Peyer's patch (tissue), 4 donors: ENCODE data around the gene STMND1. TPM values are rescaled to one million over a fixed set of nuclear protein-coding genes. Genes with fewer than 3 reads are reported as not detected.

Experiments
- DNase-seq, 3 donors: peaks; one replicate each; pipeline ENCODE4 v3.0.0-alpha.2; 2017 to 2019
- H3K27ac ChIP-seq, 4 donors: fragments of 200-600 bp; sonication (generic); one replicate each; pipeline ENCODE4 v1.5.1; 2016 to 2019
- H3K27me3 ChIP-seq, 2 donors: fragments of 200-600 bp; sonication (generic); one replicate each; pipeline ENCODE4 v1.5.1; 2019
- H3K36me3 ChIP-seq, 3 donors: fragments of 200-600 bp; sonication (generic); one replicate each; pipeline ENCODE4 v1.5.1; 2016 to 2019
- H3K4me1 ChIP-seq, 4 donors: fragments of 200-600 bp; sonication (generic); one replicate each; pipeline ENCODE4 v1.5.1; 2016 to 2019
- H3K4me3 ChIP-seq, 4 donors: fragments of 200-600 bp; sonication (generic); 1 replicate in 3 of 4; 2 replicates in 1 of 4; pipeline ENCODE4 v1.5.1; 2016 to 2019; ENCODE audit warnings: mild to moderate bottlenecking in 1 of 4
- H3K9me3 ChIP-seq, 4 donors: fragments of 200-600 bp; sonication (generic); one replicate each; pipeline ENCODE4 v1.5.1; 2016 to 2019; ENCODE audit warnings: mild to moderate bottlenecking in 1 of 4
- POLR2A ChIP-seq, 2 donors: fragments of 450-650 bp; IDR thresholded peaks; one replicate each; pipeline ENCODE4 v1.5.1; 2017; ENCODE audit warnings: antibody characterized with exemption in 2 of 2, mild to moderate bottlenecking in 2 of 2, moderate library complexity in 2 of 2
- total RNA-seq, 4 donors: library from RNA; depleted of rRNA; stranded (reverse); fragments of >200 nt; gene quantifications; one replicate each; pipeline ENCODE4 v1.1.0, GENCODE V29; 2016
- TF ChIP-seq, protein P1 (sequence below), 6 experiments: fragments of 450-650 bp in 4 of 6; fragments of 200-600 bp in 2 of 6; sonication (generic) in 1 of 6; IDR thresholded peaks; one replicate each; pipeline ENCODE4 v1.5.1; 2017 to 2019; ENCODE audit warnings: antibody characterized with exemption in 6 of 6, mild to moderate bottlenecking in 3 of 6, moderate library complexity in 1 of 6

Gene STMND1
- total RNA-seq, 4 donors from 2014 or later, result not detected

- no peak for DNase-seq
- Histone ChIP-seq H3K36me3 (no peaks in the 10 kb centered on the region), H3K27ac (no peak overlapping the region), H3K4me1 (no peaks in the 10 kb centered on the region), H3K4me3 (no peak overlapping the region), H3K9me3 (peaks cover 0 to 2% (median 0%) of the 10 kb centered on the region in 4 donors), H3K27me3 (no peaks in the 10 kb centered on the region)
- TF ChIP-seq, protein P1, sequence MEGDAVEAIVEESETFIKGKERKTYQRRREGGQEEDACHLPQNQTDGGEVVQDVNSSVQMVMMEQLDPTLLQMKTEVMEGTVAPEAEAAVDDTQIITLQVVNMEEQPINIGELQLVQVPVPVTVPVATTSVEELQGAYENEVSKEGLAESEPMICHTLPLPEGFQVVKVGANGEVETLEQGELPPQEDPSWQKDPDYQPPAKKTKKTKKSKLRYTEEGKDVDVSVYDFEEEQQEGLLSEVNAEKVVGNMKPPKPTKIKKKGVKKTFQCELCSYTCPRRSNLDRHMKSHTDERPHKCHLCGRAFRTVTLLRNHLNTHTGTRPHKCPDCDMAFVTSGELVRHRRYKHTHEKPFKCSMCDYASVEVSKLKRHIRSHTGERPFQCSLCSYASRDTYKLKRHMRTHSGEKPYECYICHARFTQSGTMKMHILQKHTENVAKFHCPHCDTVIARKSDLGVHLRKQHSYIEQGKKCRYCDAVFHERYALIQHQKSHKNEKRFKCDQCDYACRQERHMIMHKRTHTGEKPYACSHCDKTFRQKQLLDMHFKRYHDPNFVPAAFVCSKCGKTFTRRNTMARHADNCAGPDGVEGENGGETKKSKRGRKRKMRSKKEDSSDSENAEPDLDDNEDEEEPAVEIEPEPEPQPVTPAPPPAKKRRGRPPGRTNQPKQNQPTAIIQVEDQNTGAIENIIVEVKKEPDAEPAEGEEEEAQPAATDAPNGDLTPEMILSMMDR (IDR thresholded peaks at IDR 0.05), result no peak
- TF ChIP-seq POLR2A (IDR thresholded peaks at IDR 0.05), result no peak
Measured at GRCh38 chr6:17132967-17133366, 31.1 kb downstream of the STMND1 start.

DNA sequence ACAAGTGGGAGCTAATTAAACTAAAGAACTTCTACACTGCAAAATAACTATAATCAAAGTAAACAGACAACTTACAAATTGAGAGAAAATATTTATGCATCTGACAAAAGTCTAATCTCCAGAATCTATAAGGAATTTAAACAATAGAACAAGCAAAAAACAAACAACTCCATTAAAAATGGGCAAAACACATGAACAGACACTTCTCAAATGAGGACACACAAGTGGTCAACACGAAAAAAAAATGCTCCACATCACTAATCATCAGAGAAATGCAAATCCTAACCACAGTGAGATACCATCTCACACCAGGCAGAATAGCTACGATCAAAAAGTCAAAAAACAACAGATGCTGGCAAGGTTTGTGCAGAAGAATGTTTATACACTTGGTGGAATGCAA is 36.2 kb downstream of the STMND1 start:
- H3K4me1 ChIP-seq, result no peaks in the 10 kb centered on the region
- TF ChIP-seq POLR2A (IDR thresholded peaks at IDR 0.05), result no peak
- TF ChIP-seq, protein P1 (IDR thresholded peaks at IDR 0.05), result no peak
- H3K9me3 ChIP-seq, result peaks cover 0 to 6% (median 0%) of the 10 kb centered on the region in 4 donors
- no peak for DNase-seq
- H3K36me3 ChIP-seq, result no peaks in the 10 kb centered on the region
- no peak overlapping the region for H3K4me3 ChIP-seq
- H3K27me3 ChIP-seq, result no peaks in the 10 kb centered on the region
- H3K27ac ChIP-seq, result no peak overlapping the region

DNA sequence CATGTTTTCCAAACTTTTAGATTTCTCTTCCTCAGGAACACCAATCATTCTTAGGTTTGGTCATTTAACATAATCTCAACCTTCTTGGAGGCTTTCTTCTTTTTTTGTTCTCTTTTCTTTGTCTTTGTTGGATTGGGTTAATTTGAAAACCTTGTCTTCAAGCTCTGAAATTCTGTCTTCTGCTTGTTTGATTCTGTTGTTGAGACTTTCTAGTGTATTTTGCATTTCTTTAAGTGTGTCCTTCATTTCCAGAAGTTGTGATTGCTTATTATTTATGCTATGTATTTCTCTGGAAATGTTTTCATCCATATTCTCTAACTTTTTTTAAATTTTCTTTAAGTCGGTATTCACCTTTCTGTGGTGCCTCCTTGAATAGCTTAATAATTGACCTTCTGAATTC is 42.2 kb downstream of the STMND1 start:
- no peaks in the 10 kb centered on the region for H3K4me1 ChIP-seq
- H3K27ac ChIP-seq, result no peak overlapping the region
- H3K27me3 ChIP-seq, result no peaks in the 10 kb centered on the region
- no peaks in the 10 kb centered on the region for H3K36me3 ChIP-seq
- TF ChIP-seq POLR2A (IDR thresholded peaks at IDR 0.05), result no peak
- TF ChIP-seq, protein P1 (IDR thresholded peaks at IDR 0.05), result no peak
- peaks cover 0 to 5% (median 2%) of the 10 kb centered on the region in 4 donors for H3K9me3 ChIP-seq
- DNase-seq, result no peak
- no peak overlapping the region for H3K4me3 ChIP-seq

DNA sequence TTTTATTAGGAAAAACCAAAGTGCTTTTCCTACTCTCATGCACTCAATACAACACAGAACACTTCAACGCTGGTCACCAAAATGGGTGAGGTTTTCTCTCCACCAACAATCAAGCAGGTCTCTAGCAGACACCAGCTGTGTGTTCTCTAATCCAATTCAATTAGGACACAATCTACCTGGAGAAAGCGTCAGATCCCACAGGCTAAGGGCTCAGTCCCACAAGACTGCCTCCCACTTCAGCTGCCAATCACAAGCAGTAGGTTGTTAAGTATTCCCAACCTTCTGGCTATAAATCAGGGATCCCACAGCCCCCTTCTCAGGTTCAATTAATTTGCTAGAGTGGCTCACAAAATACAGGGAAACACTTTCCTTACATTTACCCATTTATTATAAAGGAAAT is 47.7 kb downstream of the STMND1 start:
- Histone ChIP-seq H3K4me3 (no peak overlapping the region), H3K4me1 (no peaks in the 10 kb centered on the region)
- TF ChIP-seq POLR2A (IDR thresholded peaks at IDR 0.05), result no peak
- TF ChIP-seq, protein P1 (IDR thresholded peaks at IDR 0.05), result no peak

DNA sequence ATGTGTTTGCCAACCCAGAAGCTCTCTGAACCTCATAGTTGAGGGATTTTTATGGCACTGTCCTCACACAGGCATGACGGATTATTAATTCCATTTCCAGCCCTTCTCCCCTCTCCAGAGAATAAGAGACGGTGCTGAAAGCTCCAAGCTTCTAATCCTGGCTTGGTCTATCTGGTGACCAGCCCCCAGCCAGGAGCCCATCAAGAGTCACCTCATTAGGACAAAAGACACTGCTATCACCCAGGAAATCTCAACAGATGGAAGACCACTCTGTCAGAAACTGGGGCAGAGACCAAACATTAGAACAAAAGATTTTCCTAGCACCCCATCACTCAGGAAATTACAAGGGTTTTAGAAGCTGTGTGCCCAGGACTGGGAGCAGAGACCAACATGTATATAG is 48.2 kb downstream of the STMND1 start:
- Histone ChIP-seq H3K4me1 (no peaks in the 10 kb centered on the region), H3K9me3 (no peaks in the 10 kb centered on the region), H3K27ac (no peak overlapping the region), H3K36me3 (no peaks in the 10 kb centered on the region), H3K4me3 (no peak overlapping the region), H3K27me3 (no peaks in the 10 kb centered on the region)
- DNase-seq, result no peak
- TF ChIP-seq, protein P1 (IDR thresholded peaks at IDR 0.05), result no peak
- TF ChIP-seq POLR2A (IDR thresholded peaks at IDR 0.05), result no peak

More for the DNA sequence above, 47.7 kb downstream of the STMND1 start:
- H3K27me3 ChIP-seq, result no peaks in the 10 kb centered on the region
- no peak overlapping the region for H3K27ac ChIP-seq
- H3K36me3 ChIP-seq, result no peaks in the 10 kb centered on the region
- H3K9me3 ChIP-seq, result peaks cover 0 to 2% (median 0%) of the 10 kb centered on the region in 4 donors
- DNase-seq, result no peak

DNA sequence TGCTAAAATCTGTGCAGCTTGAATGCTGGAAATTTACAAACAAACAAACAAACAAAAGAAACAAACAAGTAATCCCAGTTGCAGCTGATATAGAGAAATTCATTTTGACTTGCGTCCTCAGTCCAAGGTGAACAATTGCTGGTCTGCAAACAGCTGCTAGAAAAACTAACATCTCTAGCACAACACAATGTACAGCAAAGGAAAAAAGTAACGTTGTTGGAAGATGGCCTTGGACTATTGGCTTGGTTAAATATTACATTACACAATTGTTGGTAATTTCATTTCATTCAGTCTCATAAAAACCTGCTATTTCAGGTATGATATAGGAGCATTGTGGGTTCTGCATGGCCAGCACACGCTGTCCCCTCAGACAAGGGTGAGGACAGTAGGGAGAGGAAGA is 50.0 kb downstream of the STMND1 start:
- Histone ChIP-seq H3K27me3 (no peaks in the 10 kb centered on the region), H3K4me1 (no peaks in the 10 kb centered on the region), H3K9me3 (no peaks in the 10 kb centered on the region), H3K36me3 (no peaks in the 10 kb centered on the region), H3K4me3 (no peak overlapping the region), H3K27ac (no peak overlapping the region)
- no peak for DNase-seq
- TF ChIP-seq, protein P1 (IDR thresholded peaks at IDR 0.05), result no peak
- no peak for TF ChIP-seq POLR2A (IDR thresholded peaks at IDR 0.05)
